GM19099 (cell line): ENCODE data around the gene FLII.

Experiments
- POLR2A ChIP-seq: IDR thresholded peaks from 3 replicates; pipeline ENCODE4 v1.6.1; 2011; ENCODE audit warnings: low read depth; ENCODE audit not compliant: insufficient read length; ENCODE audit errors: extremely low read depth

Gene FLII

DNA sequence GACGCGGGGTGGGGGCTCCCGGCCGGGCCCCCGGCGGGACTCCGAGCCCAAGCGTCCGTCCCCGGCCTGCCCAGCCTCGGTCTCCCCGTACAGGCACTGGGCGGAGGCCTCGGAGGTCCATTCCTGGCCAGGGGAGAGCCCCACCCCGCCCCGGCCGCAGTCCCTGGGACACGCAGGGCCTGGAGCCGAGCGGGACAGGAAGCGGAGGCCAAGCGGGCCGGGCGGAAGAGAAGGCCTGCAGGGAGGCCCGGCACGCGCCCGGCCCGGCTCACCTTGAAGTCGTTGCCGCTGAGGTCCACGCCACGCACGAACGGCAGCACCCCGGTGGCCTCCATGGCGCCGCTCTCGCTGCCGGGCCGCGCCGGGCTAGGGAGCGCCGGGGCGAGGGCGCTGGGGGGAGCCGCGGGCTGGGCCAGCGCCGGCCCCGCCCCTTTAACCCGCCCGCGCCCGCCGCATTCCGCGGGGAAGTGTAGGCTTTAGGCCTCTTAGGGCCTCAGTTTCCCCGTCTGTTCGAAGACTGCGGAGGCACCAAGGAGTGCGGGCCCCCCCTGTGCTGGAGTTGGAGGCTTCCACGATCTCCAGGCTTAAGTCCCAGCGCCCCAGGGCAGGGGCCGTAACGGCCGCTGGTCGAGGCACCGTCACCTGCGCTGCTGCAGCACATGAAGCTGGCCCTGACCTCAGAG lies at the start of gene FLII:
Gene FLII (minus strand): TSS at position 383 of the 683 bp plus-strand sequence. CDS start 48 bp downstream, at position 335.
- TF ChIP-seq POLR2A, result peak; percentile 71

GRCh38 chr17:18300725-18301480 lies 42.4 kb upstream of the FLII start:
- TF ChIP-seq POLR2A, result no peak

- no peak for TF ChIP-seq POLR2A
Measured at GRCh38 chr17:18291718-18292540, 33.4 kb upstream of the FLII start.

DNA sequence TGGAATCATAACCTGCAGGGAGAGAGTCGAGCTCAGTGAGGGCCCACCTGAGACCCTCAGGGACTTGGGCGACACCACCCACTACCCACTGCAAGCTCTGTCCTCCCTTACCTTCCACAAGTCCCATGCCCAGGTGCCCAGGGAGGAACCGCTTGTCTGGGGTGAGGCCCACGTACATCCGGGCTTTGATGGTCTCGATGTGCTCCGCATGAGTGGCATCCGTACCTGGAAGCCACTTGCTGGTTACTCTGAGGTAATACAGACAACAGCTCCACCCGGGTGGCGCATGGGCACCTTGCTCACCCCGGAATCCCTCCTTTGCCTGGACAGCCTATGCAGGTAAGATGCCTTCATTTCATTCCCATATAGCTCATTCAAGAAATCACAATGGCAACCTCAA lies 26.8 kb upstream of the FLII start:
- no peak for TF ChIP-seq POLR2A

DNA sequence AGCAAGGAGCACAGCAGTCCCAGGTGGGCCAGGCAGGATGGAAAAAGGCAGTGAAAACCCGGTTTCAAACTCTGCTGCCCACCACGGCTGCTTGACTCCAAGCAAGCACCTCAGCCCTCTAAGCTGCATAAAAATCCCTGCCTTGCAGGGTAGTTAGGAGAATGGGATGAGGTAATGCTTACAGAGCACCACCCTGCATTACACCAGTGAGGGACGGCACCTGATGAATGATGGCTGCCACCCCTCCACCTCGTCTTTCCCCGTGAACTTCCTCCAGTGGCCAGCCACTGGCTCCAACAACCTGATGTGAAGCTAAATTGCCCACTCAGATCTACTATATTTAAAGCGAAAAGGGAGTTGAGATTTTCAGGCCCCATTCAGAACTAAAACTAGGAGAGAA lies 23.2 kb upstream of the FLII start:
- no peak for TF ChIP-seq POLR2A

DNA sequence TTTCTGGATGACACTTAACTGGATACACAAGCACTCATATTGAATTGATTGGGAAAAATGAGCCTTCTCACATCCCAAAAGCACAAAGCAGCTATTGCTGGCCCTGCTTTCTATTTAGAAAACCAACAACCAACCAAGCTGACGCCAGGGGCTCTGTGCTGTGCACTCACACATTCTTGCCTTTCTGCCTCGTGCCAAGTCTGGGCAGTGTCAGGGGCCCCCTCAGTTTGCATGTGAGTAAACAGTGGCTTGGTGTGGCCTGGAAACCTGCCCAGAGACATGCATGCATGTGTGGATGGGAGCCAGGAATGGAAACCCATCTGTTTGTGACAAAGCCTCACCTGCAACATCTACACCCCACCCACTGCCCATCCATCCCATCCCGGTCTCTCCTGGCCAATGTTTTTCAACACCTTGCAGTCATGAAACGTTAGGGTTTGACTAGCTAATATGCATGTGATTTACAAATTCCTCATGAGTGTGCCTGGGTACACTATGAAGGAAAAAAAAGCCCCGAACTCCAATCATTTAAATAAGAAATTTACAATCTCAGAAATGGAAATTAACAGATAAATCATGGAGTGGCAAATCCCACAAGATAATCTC lies 22.3 kb upstream of the FLII start:
- TF ChIP-seq POLR2A, result no peak

GRCh38 chr17:18280249-18280648 lies 21.7 kb upstream of the FLII start:
- no peak for TF ChIP-seq POLR2A

GRCh38 chr17:18278867-18279266 lies 20.3 kb upstream of the FLII start:
- no peak for TF ChIP-seq POLR2A

- TF ChIP-seq POLR2A, result no peak
Measured at GRCh38 chr17:18277076-18277475, 18.5 kb upstream of the FLII start.

GRCh38 chr17:18270046-18270931 lies 11.8 kb upstream of the FLII start:
- TF ChIP-seq POLR2A, result no peak

GRCh38 chr17:18267927-18268711 lies 9.6 kb upstream of the FLII start:
- no peak for TF ChIP-seq POLR2A

DNA sequence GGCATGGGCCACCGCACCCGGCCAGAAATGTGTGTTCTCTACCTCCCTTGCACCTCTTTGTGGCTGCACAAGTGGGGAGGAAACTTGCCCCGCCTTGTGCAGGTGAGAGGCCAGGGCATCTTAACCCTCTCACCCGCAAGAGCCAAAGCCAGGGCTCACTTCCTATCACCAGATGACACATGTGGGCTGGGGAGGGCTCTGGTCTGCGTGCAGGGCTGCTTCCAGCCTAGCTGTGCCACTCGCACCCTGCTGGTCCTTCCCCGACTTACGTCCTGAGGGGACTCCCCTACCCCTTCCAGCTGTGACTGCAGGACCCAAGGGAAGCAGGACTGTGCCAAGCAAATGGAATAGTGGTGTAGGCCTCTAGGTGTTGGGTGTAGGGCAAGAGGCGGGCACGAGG lies 8.8 kb upstream of the FLII start:
- TF ChIP-seq POLR2A, result no peak

DNA sequence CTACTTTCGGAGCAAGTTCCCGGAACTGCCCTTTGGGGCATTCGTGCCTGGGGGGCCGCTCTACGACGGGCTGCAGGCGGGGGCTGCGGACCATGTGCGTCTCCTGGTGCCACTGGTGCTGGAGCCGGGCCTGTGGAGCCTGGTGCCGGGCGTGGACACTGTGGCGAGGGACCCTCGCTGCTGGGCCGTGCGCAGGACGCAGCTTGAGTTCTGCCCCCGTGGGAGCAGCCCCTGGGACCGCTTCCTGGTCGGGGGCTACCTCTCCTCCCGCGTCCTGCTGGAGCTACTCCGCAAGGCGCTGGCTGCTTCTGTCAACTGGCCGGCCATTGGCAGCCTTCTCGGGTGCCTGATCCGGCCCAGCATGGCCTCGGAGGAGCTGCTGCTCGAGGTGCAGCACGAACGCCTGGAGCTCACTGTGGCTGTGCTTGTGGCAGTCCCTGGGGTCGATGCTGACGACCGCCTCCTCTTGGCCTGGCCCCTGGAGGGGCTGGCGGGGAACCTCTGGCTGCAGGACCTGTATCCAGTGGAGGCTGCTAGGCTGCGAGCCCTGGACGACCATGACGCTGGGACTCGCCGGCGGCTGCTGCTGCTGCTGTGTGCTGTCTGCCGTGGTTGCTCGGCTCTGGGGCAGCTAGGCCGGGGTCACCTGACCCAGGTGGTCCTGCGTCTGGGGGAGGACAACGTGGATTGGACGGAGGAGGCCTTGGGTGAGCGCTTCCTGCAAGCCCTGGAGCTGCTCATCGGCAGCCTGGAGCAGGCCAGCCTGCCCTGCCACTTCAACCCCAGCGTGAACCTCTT lies 5.5 kb upstream of the FLII start:
- no peak for TF ChIP-seq POLR2A

DNA sequence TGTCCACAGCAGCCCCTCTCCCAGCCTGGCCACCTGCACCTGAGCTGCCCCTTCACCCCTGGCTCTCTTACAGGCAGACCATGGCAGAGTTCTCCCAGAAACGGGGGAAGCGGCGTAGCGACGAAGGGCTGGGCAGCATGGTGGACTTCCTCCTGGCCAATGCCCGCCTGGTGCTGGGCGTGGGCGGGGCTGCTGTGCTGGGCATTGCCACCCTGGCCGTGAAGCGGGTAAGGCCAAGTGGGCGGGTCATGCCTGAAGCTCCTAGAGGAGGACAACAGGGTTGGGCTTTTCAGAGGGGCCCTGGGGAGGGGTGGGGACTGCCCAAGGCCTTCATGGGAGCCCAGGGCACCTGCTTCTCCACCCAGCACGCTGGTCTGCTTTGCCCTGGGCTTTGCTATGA lies 4.1 kb upstream of the FLII start:
- TF ChIP-seq POLR2A, result no peak
